Measurements from ENCODE around the gene TMEM86A. TPM values are rescaled to one million over a fixed set of nuclear protein-coding genes. Genes with fewer than 3 reads are reported as not detected.

Gene TMEM86A
- 5.3 TPM for total RNA-seq

GRCh38 chr11:18698341-18699268, at the start of gene TMEM86A:
TSS of gene TMEM86A (plus strand) at chr11:18698779. CDS start at chr11:18698887, 108 bp downstream.

GRCh38 chr11:18726040-18726439, 27.5 kb downstream of the TMEM86A start, which contains the start of gene IGSF22:
TSS of gene IGSF22 (minus strand) at chr11:18726188. CDS start at chr11:18724236, 1,952 bp downstream.

Other genes with a start within 250 kb of the TMEM86A start
- 0.12 TPM for gene LDHAL6A, start 242.9 kb upstream of the TMEM86A start, total RNA-seq
- gene TSG101, start 171.8 kb upstream of the TMEM86A start, total RNA-seq, result 72.6 TPM
- gene UEVLD, start 110.0 kb upstream of the TMEM86A start, total RNA-seq, result 20.4 TPM
- 6.1 TPM for gene MISFA, start 99.0 kb upstream of the TMEM86A start, total RNA-seq
- gene SPTY2D1, start 64.4 kb upstream of the TMEM86A start, total RNA-seq, result 19.7 TPM
- 4.7 TPM for gene IGSF22, start 27.4 kb downstream of the TMEM86A start, total RNA-seq
- 0.99 TPM for gene PTPN5, start 93.0 kb downstream of the TMEM86A start, total RNA-seq
- gene MRGPRX1, start 240.6 kb downstream of the TMEM86A start, total RNA-seq, result not detected